ENCODE results near the gene PIK3C2B. TPM values are rescaled to one million over a fixed set of nuclear protein-coding genes. Genes with fewer than 3 reads are reported as not detected.

The PIK3C2B gene
- total and polyA plus RNA-seq, 2 of the 8 experiments (the other 6 are each of a cell fraction or from before 2014, with no cell fraction given) = 20.4 to 36.7 TPM

- TF ChIP-seq CHD7 (IDR thresholded peaks at IDR 0.05; ENCODE audit: insufficient replicate concordance, low read length) (no peak), SP1 (IDR thresholded peaks at IDR 0.05; ENCODE audit: low read depth, low read length) (no peak), RAD21 (IDR thresholded peaks at IDR 0.05 in 1 of 2, conservative IDR thresholded peaks at IDR 0.05 in 1 of 2; ENCODE audit: low read depth in 2 of 2, low read length in 2 of 2) (peak; percentile 88 to 90), NANOG (IDR thresholded peaks at IDR 0.05; ENCODE audit: insufficient read depth, low read depth, low read length, poor library complexity, severe bottlenecking) (no peak), CTCF (IDR thresholded peaks at IDR 0.05; ENCODE audit: control extremely low read depth in 1 of 3, insufficient read depth in 1 of 3, low read depth in 1 of 3, low read length in 3 of 3) (peak in 2 of 3 experiments; percentile 58 to 64; a peak in 2 of 4 replicates), BACH1 (IDR thresholded peaks at IDR 0.05; ENCODE audit: low read length) (no peak), SP4 (IDR thresholded peaks at IDR 0.05; ENCODE audit: low read length) (no peak)
Measured at GRCh38 chr1:204503122-204503912, 8.7 kb upstream of the PIK3C2B start (continued).
